Stimulated activated CD4-positive, alpha-beta T cell treated with anti-CD3 and anti-CD28 coated beads, Interleukin-15, amount 100 ng/mL, for 48 hours (primary cell): ENCODE results near the gene SETD1A.

ENCODE experiments used
- DNase-seq, 2 donors: peaks; one replicate each; pipeline ENCODE4 v3.0.0-alpha.2; 2020; ENCODE audit warnings: low read depth in 2 of 2

The SETD1A gene

GRCh38 chr16:30957456-30958174 lies at the start of gene SETD1A:
SETD1A (plus strand) TSS chr16:30957754; CDS start chr16:30958732, 978 bp downstream.
- peak; percentile 97 for DNase-seq

- DNase-seq: no peak
Measured at GRCh38 chr16:30910427-30911029, 47.0 kb upstream of the SETD1A start.

- no peak for DNase-seq
Measured at GRCh38 chr16:30912794-30913412, 44.7 kb upstream of the SETD1A start.

- no peak for DNase-seq
Measured at GRCh38 chr16:30914830-30915229, 42.7 kb upstream of the SETD1A start.

GRCh38 chr16:30918614-30919013 lies 38.9 kb upstream of the SETD1A start:
- DNase-seq: no peak

GRCh38 chr16:30920891-30921290 lies 36.7 kb upstream of the SETD1A start:
- no peak for DNase-seq

GRCh38 chr16:30921459-30921747 lies 36.2 kb upstream of the SETD1A start:
- no peak for DNase-seq

- peak; percentile 77 to 86 for DNase-seq
Measured at GRCh38 chr16:30921748-30922419, 35.7 kb upstream of the SETD1A start.

- DNase-seq: peak; percentile 100
Measured at GRCh38 chr16:30922420-30922959, 35.1 kb upstream of the SETD1A start.

GRCh38 chr16:30922960-30923535 lies 34.5 kb upstream of the SETD1A start:
- DNase-seq: peak; percentile 93 to 96

- no peak for DNase-seq
Measured at GRCh38 chr16:30923554-30924075, 33.9 kb upstream of the SETD1A start, which contains the start of gene FBXL19. FBXL19 (plus strand) TSS chr16:30923572; CDS start chr16:30925755, 2,183 bp downstream.

- no peak for DNase-seq
Measured at GRCh38 chr16:30924076-30924912, 33.3 kb upstream of the SETD1A start.

GRCh38 chr16:30924913-30925631 lies 32.5 kb upstream of the SETD1A start:
- no peak for DNase-seq

- no peak for DNase-seq
Measured at GRCh38 chr16:30925632-30925987, 31.9 kb upstream of the SETD1A start.

GRCh38 chr16:30925995-30926811 lies 31.4 kb upstream of the SETD1A start:
- DNase-seq: no peak

- no peak for DNase-seq
Measured at GRCh38 chr16:30926937-30927788, 30.4 kb upstream of the SETD1A start.

GRCh38 chr16:30927789-30928378 lies 29.7 kb upstream of the SETD1A start:
- DNase-seq: no peak

GRCh38 chr16:30928390-30928789 lies 29.2 kb upstream of the SETD1A start:
- no peak for DNase-seq
